Measurements from ENCODE around the gene CCKAR. TPM values are rescaled to one million over a fixed set of nuclear protein-coding genes. Genes with fewer than 3 reads are reported as not detected.

CCKAR gene
- total and polyA plus RNA-seq, 2 of the 13 experiments (the other 11 are each of a cell fraction or from before 2014, with no cell fraction given), result not detected

DNA sequence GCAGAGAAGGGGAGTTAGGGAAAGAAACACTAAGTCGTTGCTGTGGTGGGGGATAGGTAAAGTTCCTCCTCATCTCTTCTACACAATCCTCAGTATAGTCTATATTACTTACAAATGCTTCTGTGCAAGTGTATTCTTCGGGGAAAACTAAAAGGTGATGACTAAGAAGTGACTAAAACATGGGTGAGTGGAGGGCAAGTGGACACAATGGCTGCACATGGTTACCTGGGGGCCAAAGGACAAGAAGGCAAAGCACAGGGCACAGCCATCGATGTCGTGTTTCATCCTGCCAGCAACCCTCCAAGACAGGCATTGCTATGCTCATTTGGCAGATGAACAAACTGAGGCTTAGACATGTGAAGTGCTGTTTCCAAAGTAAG is 35.5 kb upstream of the CCKAR start:
- DNase-seq (ENCODE audit: low spot score), result no peak
- H3K4me1 ChIP-seq (ENCODE audit: insufficient read depth, low read length), result no peaks in the 10 kb centered on the region
- no peaks in the 10 kb centered on the region for H3K36me3 ChIP-seq (replicated peaks in 1 of 2; ENCODE audit: control insufficient read depth in 1 of 2, insufficient read depth in 2 of 2, low read length in 2 of 2)
- H3K4me2 ChIP-seq (ENCODE audit: low read depth, low read length), result no peak overlapping the region
- no peak overlapping the region for H3K27ac ChIP-seq (ENCODE audit: extremely low read length, insufficient read depth, low read length)
- no peak for TF ChIP-seq ZMYM2 (CRISPR knock-in tag; IDR thresholded peaks at IDR 0.05)
- no peak for TF ChIP-seq ZZZ3 (CRISPR knock-in tag; IDR thresholded peaks at IDR 0.05; ENCODE audit: borderline replicate concordance)
- TF ChIP-seq FOXA3 (CRISPR knock-in tag; IDR thresholded peaks at IDR 0.05), result no peak
- intact Hi-C loops (cut with micrococcal nuclease; ENCODE audit: unreplicated experiment) (no loop called here), in situ Hi-C loops (cut with HindIII; ENCODE audit: extremely low pct_ligation_motif_present, low pct_unique_long_range_greater_than_20kb) (no loop called here)
- H4K20me1 ChIP-seq (ENCODE audit: insufficient read depth, low read length), result no peaks in the 10 kb centered on the region
- no peak for ATAC-seq
- H3K9me3 ChIP-seq (ENCODE audit: low read length), result no peaks in the 10 kb centered on the region
- no peak overlapping the region for H3K9ac ChIP-seq (ENCODE audit: insufficient read depth, low read depth, low read length)
- H3K4me3 ChIP-seq (replicated peaks in 1 of 3; ENCODE audit: insufficient read depth in 1 of 3, low read depth in 2 of 3, low read length in 3 of 3), result no peak overlapping the region
- ChIA-PET CTCF (ENCODE audit: low intra/inter-chr PET ratio, low total read pairs) (no interaction called here), POLR2A (no interaction called here)
- H3K27me3 ChIP-seq (ENCODE audit: control insufficient read depth in 1 of 2, insufficient read depth in 2 of 2, low read length in 2 of 2), result peaks cover 0 to 19% of the 10 kb centered on the region in 2 experiments; a peak in 1 of 5 replicates
- no TSS peak for BruUV-seq (replicated peaks)
- H3K79me2 ChIP-seq (ENCODE audit: insufficient read depth, low read length), result no peaks in the 10 kb centered on the region
- no peak overlapping the region for H2AFZ ChIP-seq (ENCODE audit: low read length)
- no peak for FAIRE-seq
- 15% methylated on average over 4 of the region's 4 CpGs for WGBS (ENCODE audit: low lambda C conversion rate)

- Histone ChIP-seq H3K27me3 (ENCODE audit: control insufficient read depth in 1 of 2, insufficient read depth in 2 of 2, low read length in 2 of 2) (peaks cover 0 to 19% of the 10 kb centered on the region in 2 experiments; a peak in 1 of 5 replicates), H3K79me2 (ENCODE audit: insufficient read depth, low read length) (no peaks in the 10 kb centered on the region), H3K4me1 (ENCODE audit: insufficient read depth, low read length) (no peaks in the 10 kb centered on the region), H3K36me3 (replicated peaks in 1 of 2; ENCODE audit: control insufficient read depth in 1 of 2, insufficient read depth in 2 of 2, low read length in 2 of 2) (no peaks in the 10 kb centered on the region), H3K9ac (ENCODE audit: insufficient read depth, low read depth, low read length) (no peak overlapping the region), H3K4me3 (replicated peaks in 1 of 3; ENCODE audit: insufficient read depth in 1 of 3, low read depth in 2 of 3, low read length in 3 of 3) (no peak overlapping the region), H2AFZ (ENCODE audit: low read length) (no peak overlapping the region), H3K4me2 (ENCODE audit: low read depth, low read length) (no peak overlapping the region), H3K27ac (ENCODE audit: extremely low read length, insufficient read depth, low read length) (no peak overlapping the region), H3K9me3 (ENCODE audit: low read length) (no peaks in the 10 kb centered on the region), H4K20me1 (ENCODE audit: insufficient read depth, low read length) (no peaks in the 10 kb centered on the region)
- intact Hi-C loops (cut with micrococcal nuclease; ENCODE audit: unreplicated experiment) (no loop called here), in situ Hi-C loops (cut with HindIII; ENCODE audit: extremely low pct_ligation_motif_present, low pct_unique_long_range_greater_than_20kb) (no loop called here)
- DNase-seq (ENCODE audit: low spot score) (no peak), FAIRE-seq (no peak), ATAC-seq (no peak)
- WGBS (ENCODE audit: low lambda C conversion rate), result 6% methylated on average over 3 of the region's 3 CpGs
- ChIA-PET CTCF (ENCODE audit: low intra/inter-chr PET ratio, low total read pairs) (no interaction called here), POLR2A (no interaction called here)
- no TSS peak for BruUV-seq (replicated peaks)
- TF ChIP-seq, protein P1, sequence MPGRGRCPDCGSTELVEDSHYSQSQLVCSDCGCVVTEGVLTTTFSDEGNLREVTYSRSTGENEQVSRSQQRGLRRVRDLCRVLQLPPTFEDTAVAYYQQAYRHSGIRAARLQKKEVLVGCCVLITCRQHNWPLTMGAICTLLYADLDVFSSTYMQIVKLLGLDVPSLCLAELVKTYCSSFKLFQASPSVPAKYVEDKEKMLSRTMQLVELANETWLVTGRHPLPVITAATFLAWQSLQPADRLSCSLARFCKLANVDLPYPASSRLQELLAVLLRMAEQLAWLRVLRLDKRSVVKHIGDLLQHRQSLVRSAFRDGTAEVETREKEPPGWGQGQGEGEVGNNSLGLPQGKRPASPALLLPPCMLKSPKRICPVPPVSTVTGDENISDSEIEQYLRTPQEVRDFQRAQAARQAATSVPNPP (CRISPR knock-in tag; IDR thresholded peaks at IDR 0.05), result no peak
- no peak for TF ChIP-seq NCOA5 (CRISPR knock-in tag; IDR thresholded peaks at IDR 0.05)
- TF ChIP-seq, protein P2, sequence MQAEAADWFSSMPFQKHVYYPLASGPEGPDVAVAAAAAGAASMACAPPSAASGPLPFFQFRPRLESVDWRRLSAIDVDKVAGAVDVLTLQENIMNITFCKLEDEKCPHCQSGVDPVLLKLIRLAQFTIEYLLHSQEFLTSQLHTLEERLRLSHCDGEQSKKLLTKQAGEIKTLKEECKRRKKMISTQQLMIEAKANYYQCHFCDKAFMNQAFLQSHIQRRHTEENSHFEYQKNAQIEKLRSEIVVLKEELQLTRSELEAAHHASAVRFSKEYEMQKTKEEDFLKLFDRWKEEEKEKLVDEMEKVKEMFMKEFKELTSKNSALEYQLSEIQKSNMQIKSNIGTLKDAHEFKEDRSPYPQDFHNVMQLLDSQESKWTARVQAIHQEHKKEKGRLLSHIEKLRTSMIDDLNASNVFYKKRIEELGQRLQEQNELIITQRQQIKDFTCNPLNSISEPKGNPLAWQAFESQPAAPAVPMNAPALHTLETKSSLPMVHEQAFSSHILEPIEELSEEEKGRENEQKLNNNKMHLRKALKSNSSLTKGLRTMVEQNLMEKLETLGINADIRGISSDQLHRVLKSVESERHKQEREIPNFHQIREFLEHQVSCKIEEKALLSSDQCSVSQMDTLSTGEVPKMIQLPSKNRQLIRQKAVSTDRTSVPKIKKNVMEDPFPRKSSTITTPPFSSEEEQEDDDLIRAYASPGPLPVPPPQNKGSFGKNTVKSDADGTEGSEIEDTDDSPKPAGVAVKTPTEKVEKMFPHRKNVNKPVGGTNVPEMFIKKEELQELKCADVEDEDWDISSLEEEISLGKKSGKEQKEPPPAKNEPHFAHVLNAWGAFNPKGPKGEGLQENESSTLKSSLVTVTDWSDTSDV (CRISPR knock-in tag; IDR thresholded peaks at IDR 0.05), result no peak
- no peak for TF ChIP-seq SP1 (IDR thresholded peaks at IDR 0.05)
- no peak for TF ChIP-seq SP1 (CRISPR knock-in tag; IDR thresholded peaks at IDR 0.05)
- no peak for TF ChIP-seq ZNF343 (CRISPR knock-in tag; IDR thresholded peaks at IDR 0.05)
- no peak for TF ChIP-seq ZBTB1 (CRISPR knock-in tag; IDR thresholded peaks at IDR 0.05; ENCODE audit: borderline replicate concordance)
- TF ChIP-seq TBP (CRISPR knock-in tag; IDR thresholded peaks at IDR 0.05), result no peak
- TF ChIP-seq NR3C1 (CRISPR knock-in tag; IDR thresholded peaks at IDR 0.05), result no peak
- TF ChIP-seq AKAP8 (CRISPR knock-in tag; IDR thresholded peaks at IDR 0.05), result no peak
- no peak for TF ChIP-seq CBX1 (IDR thresholded peaks at IDR 0.05; ENCODE audit: low read depth)
- TF ChIP-seq, protein P3, sequence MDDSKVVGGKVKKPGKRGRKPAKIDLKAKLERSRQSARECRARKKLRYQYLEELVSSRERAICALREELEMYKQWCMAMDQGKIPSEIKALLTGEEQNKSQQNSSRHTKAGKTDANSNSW (CRISPR knock-in tag; IDR thresholded peaks at IDR 0.05; ENCODE audit: borderline replicate concordance), result no peak
Observed at GRCh38 chr4:26525136-26525770, 35.0 kb upstream of the CCKAR start.

Data from HepG2 (cell line).